ENCODE measurements around the gene OR2D3.

DNA sequence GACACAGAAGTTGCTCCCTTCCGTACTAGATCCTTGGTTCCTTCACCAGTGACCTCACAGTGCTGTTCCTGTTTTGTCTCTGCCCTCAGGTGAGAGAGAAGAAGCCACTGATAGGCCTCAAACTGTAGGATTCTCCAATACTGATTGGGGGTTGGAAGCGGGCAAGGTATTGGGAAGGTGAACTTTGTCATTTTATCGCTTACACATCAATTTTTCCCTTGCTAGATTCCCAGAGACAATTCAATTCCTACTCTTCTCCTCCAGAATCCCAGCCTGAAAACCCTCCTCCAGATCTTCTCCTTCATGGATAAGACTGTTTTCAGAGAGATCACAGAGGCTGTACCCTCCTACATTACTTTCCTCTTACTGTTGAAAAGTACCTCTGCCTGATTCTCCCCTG, 9.4 kb upstream of the OR2D3 start:
- no peak for TF ChIP-seq MYNN (IDR thresholded peaks at IDR 0.05)
- no peak for TF ChIP-seq MYNN (CRISPR knock-in tag; IDR thresholded peaks at IDR 0.05)
- no peak for TF ChIP-seq ZNF639 (CRISPR knock-in tag; conservative IDR thresholded peaks at IDR 0.05 in 1 of 2, IDR thresholded peaks at IDR 0.05 in 1 of 2)
- TF ChIP-seq ZFX (CRISPR knock-in tag; IDR thresholded peaks at IDR 0.05): no peak
- TF ChIP-seq ZZZ3 (IDR thresholded peaks at IDR 0.05): no peak
- TF ChIP-seq SPI1 (IDR thresholded peaks at IDR 0.05; ENCODE audit: borderline replicate concordance, low read depth, low read length): no peak
- no peak for TF ChIP-seq GABPB2 (CRISPR knock-in tag; conservative IDR thresholded peaks at IDR 0.05)
- no peak for TF ChIP-seq ESRRA (IDR thresholded peaks at IDR 0.05; ENCODE audit: borderline replicate concordance, low read depth)
- no peak for TF ChIP-seq KAT8 (IDR thresholded peaks at IDR 0.05; ENCODE audit: low read depth)
